H1 (cell line): ENCODE measurements around the gene OLFML2B. TPM values are rescaled to one million over a fixed set of nuclear protein-coding genes. Genes with fewer than 3 reads are reported as not detected.

ENCODE experiments used
- CTCF ChIA-PET: fragments of 300-600 bp; sonication (Branson Sonifier 250); formaldehyde crosslinking; loops from one replicate; lab custom pipeline; 2021; ENCODE audit not compliant: partially characterized antibody; lab: Charles Lee
- POLR2A ChIA-PET: fragments of 300-600 bp; sonication (Branson Sonifier 250); formaldehyde crosslinking; loops from one replicate; lab custom pipeline; 2021; ENCODE audit warnings: inconsistent platforms; ENCODE audit not compliant: partially characterized antibody; lab: Charles Lee
- DNase-seq, 2 experiments: peaks; one replicate each; pipeline versions ENCODE4 v3.0.0 to v3.0.0-alpha.2; 2010 to 2022; ENCODE audit warnings: low spot score in 2 of 2, low read depth in 1 of 2, mixed read lengths in 1 of 2
- FAIRE-seq: peaks from 2 replicates; lab custom pipeline; 2011; peaks lifted over from hg19 to GRCh38; lab: Jason Lieb, UNC
- H2AFZ ChIP-seq: 2 replicates; pipeline ENCODE4 v1.8.1; 2012; ENCODE audit warnings: low read length, inconsistent platforms
- H2AK5ac ChIP-seq: 2 replicates; pipeline ENCODE4 v1.6.1; 2013; ENCODE audit warnings: low read depth, low read length
- H2BK120ac ChIP-seq: replicated peaks from 2 replicates; pipeline ENCODE3; 2013; ENCODE audit warnings: low read depth, low read length, inconsistent platforms
- H2BK12ac ChIP-seq: 2 replicates; pipeline ENCODE4 v1.6.1; 2013; ENCODE audit warnings: low read depth, low read length
- H2BK15ac ChIP-seq: 2 replicates; pipeline ENCODE4 v1.6.1; 2013; ENCODE audit warnings: low read length
- H2BK20ac ChIP-seq: 2 replicates; pipeline ENCODE4 v1.6.1; 2013; ENCODE audit warnings: low read length
- H2BK5ac ChIP-seq: 2 replicates; pipeline ENCODE4 v1.6.1; 2013; ENCODE audit warnings: low read depth, low read length
- H3K14ac ChIP-seq: 2 replicates; pipeline ENCODE4 v1.6.1; 2013; ENCODE audit warnings: inconsistent platforms; ENCODE audit not compliant: insufficient read length
- H3K18ac ChIP-seq: 2 replicates; pipeline ENCODE4 v1.6.1; 2013; ENCODE audit warnings: low read length; ENCODE audit errors: extremely low read depth
- H3K23ac ChIP-seq: 2 replicates; pipeline ENCODE4 v1.6.1; 2013; ENCODE audit warnings: inconsistent platforms; ENCODE audit not compliant: insufficient read length
- H3K23me2 ChIP-seq: 2 replicates; pipeline ENCODE4 v1.6.1; 2013; ENCODE audit warnings: low read depth, low read length
- H3K27ac ChIP-seq: 2 replicates; pipeline ENCODE4 v1.6.1; 2011; ENCODE audit warnings: low read depth, low read length, inconsistent platforms
- H3K27me3 ChIP-seq, 4 experiments: replicated peaks in 1 of 4; 1 replicate in 1 of 4; 2 replicates in 3 of 4; pipeline versions ENCODE4 v1.6.1 to v1.8.1; 2011 to 2013; ENCODE audit warnings: low read length in 3 of 4, mild to moderate bottlenecking in 3 of 4, inconsistent platforms in 2 of 4, mixed read lengths in 2 of 4, moderate library complexity in 1 of 4; ENCODE audit not compliant: control insufficient read depth in 3 of 4, insufficient read depth in 3 of 4; ENCODE audit errors: extremely low read depth in 1 of 4
- H3K36me3 ChIP-seq, 4 experiments: 2 replicates each; pipeline versions ENCODE4 v1.6.1 to v1.8.1; 2011 to 2013; ENCODE audit warnings: mild to moderate bottlenecking in 4 of 4, low read length in 3 of 4, moderate library complexity in 2 of 4, control low read depth in 1 of 4, inconsistent platforms in 1 of 4; ENCODE audit not compliant: insufficient read depth in 4 of 4, control insufficient read depth in 2 of 4
- H3K4ac ChIP-seq: replicated peaks from 2 replicates; pipeline ENCODE3; 2013; ENCODE audit warnings: low read length, low read depth, mixed read lengths, inconsistent platforms; ENCODE audit not compliant: insufficient read length
- H3K4me1 ChIP-seq, 4 experiments: replicated peaks in 1 of 4; 1 replicate in 1 of 4; 2 replicates in 3 of 4; pipeline versions ENCODE4 v1.6.1 to v1.8.1; 2011 to 2013; ENCODE audit warnings: low read length in 3 of 4, inconsistent platforms in 2 of 4, mixed read lengths in 1 of 4; ENCODE audit not compliant: insufficient read depth in 4 of 4, control insufficient read depth in 3 of 4
- H3K4me2 ChIP-seq, 2 experiments: 2 replicates each; pipeline versions ENCODE4 v1.6.1 to v1.8.1; 2011 to 2013; ENCODE audit warnings: low read depth in 2 of 2, low read length in 2 of 2, control low read depth in 1 of 2, inconsistent platforms in 1 of 2, mild to moderate bottlenecking in 1 of 2; ENCODE audit not compliant: insufficient read depth in 1 of 2
- H3K4me3 ChIP-seq, 4 experiments: fragments of 200-600, 300-600 bp in 1 of 4; sonication (generic), shearing (Covaris generic), sonication (Bioruptor Twin) in 1 of 4; 2 replicates each; pipeline versions ENCODE4 v1.5.1 to v1.8.1; 2011 to 2016; ENCODE audit warnings: low read length in 4 of 4, low read depth in 3 of 4, control low read depth in 2 of 4, inconsistent platforms in 2 of 4, mild to moderate bottlenecking in 2 of 4, mixed read lengths in 1 of 4, moderate library complexity in 1 of 4; ENCODE audit not compliant: insufficient read depth in 2 of 4; ENCODE audit errors: extremely low read depth in 1 of 4
- H3K56ac ChIP-seq: replicated peaks from 2 replicates; pipeline ENCODE3; 2013; ENCODE audit warnings: low read depth, mild to moderate bottlenecking, mixed read lengths, low read length, inconsistent platforms; ENCODE audit not compliant: insufficient read length
- H3K79me1 ChIP-seq: 2 replicates; pipeline ENCODE4 v1.6.1; 2013; ENCODE audit warnings: low read depth, low read length, control low read depth
- H3K79me2 ChIP-seq, 2 experiments: 2 replicates each; pipeline versions ENCODE4 v1.6.1 to v1.8.1; 2012 to 2013; ENCODE audit warnings: low read length in 2 of 2, mild to moderate bottlenecking in 2 of 2, inconsistent platforms in 1 of 2; ENCODE audit not compliant: insufficient read depth in 2 of 2, control insufficient read depth in 1 of 2
- H3K9ac ChIP-seq, 4 experiments: replicated peaks in 1 of 4; 1 replicate in 1 of 4; 2 replicates in 3 of 4; pipeline versions ENCODE4 v1.6.1 to v1.8.1; 2011 to 2013; ENCODE audit warnings: low read depth in 3 of 4, low read length in 3 of 4, control low read depth in 2 of 4, mild to moderate bottlenecking in 2 of 4, moderate library complexity in 2 of 4, inconsistent platforms in 1 of 4; ENCODE audit errors: extremely low read depth in 1 of 4
- H3K9me3 ChIP-seq, 2 experiments: 2 replicates each; pipeline versions ENCODE4 v1.6.1 to v1.8.1; 2012 to 2013; ENCODE audit warnings: mild to moderate bottlenecking in 2 of 2, moderate library complexity in 2 of 2, control low read depth in 1 of 2, inconsistent platforms in 1 of 2, low read depth in 1 of 2, low read length in 1 of 2, mixed read lengths in 1 of 2; ENCODE audit not compliant: insufficient read depth in 2 of 2
- H4K20me1 ChIP-seq, 2 experiments: replicated peaks in 1 of 2; 2 replicates each; pipeline versions ENCODE3 to v1.8.1; 2011 to 2013; ENCODE audit warnings: inconsistent platforms in 2 of 2, low read length in 2 of 2, mild to moderate bottlenecking in 1 of 2; ENCODE audit not compliant: insufficient read depth in 2 of 2, control insufficient read depth in 1 of 2
- H4K5ac ChIP-seq: 2 replicates; pipeline ENCODE4 v1.6.1; 2013; ENCODE audit warnings: low read length, low read depth, mixed read lengths, inconsistent platforms; ENCODE audit not compliant: insufficient read length
- H4K8ac ChIP-seq: 2 replicates; pipeline ENCODE4 v1.8.0; 2013; ENCODE audit warnings: mild to moderate bottlenecking, moderate library complexity, low read length, inconsistent platforms; ENCODE audit not compliant: insufficient read depth; ENCODE audit errors: extremely low read depth
- H4K91ac ChIP-seq: replicated peaks from 2 replicates; pipeline ENCODE3; 2013; ENCODE audit warnings: low read length, mixed read lengths, inconsistent platforms; ENCODE audit not compliant: insufficient read length
- BACH1 ChIP-seq: IDR thresholded peaks from 2 replicates; pipeline ENCODE4 v1.6.1; 2012; ENCODE audit warnings: low read length, improper control_type of control experiment
- BRCA1 ChIP-seq: IDR thresholded peaks from 2 replicates; pipeline ENCODE4 v1.6.1; 2012; ENCODE audit warnings: low read depth, low read length, improper control_type of control experiment
- CEBPB ChIP-seq: IDR thresholded peaks from 2 replicates; pipeline ENCODE4 v1.6.1; 2012; ENCODE audit warnings: low read depth, low read length
- FOSL1 ChIP-seq: IDR thresholded peaks from 2 replicates; pipeline ENCODE4 v1.6.1; 2011; ENCODE audit warnings: mild to moderate bottlenecking, low read depth, low read length, moderate library complexity; ENCODE audit not compliant: insufficient read depth
- HDAC2 ChIP-seq, 2 experiments: fragments of 300-600 bp in 1 of 2; sonication (generic) in 1 of 2; IDR thresholded peaks; 2 replicates each; pipeline ENCODE4 v1.6.1; 2011 to 2012; ENCODE audit warnings: low read depth in 2 of 2, low read length in 2 of 2, mild to moderate bottlenecking in 2 of 2, moderate library complexity in 2 of 2, borderline replicate concordance in 1 of 2, inconsistent platforms in 1 of 2
- HDAC6 ChIP-seq: IDR thresholded peaks from one replicate; pipeline ENCODE4 v1.7.1; 2012; ENCODE audit warnings: low read depth, mild to moderate bottlenecking, inconsistent platforms, low read length, moderate library complexity
- KDM1A ChIP-seq: fragments of 200-600, 300-600 bp; sonication (generic); IDR thresholded peaks from 2 replicates; pipeline ENCODE4 v1.7.1; 2016; ENCODE audit warnings: mild to moderate bottlenecking, low read length, borderline replicate concordance
- NRF1 ChIP-seq: IDR thresholded peaks from 2 replicates; pipeline ENCODE4 v1.6.1; 2011; ENCODE audit warnings: mild to moderate bottlenecking, low read depth, low read length, improper control_type of control experiment
- SAP30 ChIP-seq: fragments of 300-600 bp; sonication (generic); IDR thresholded peaks from 2 replicates; pipeline ENCODE4 v1.7.1; 2012; ENCODE audit warnings: low read length, moderate library complexity, mild to moderate bottlenecking, inconsistent platforms; ENCODE audit not compliant: insufficient read depth, insufficient replicate concordance
- polyA plus RNA-seq, 7 experiments: library from polyadenylated mRNA; depleted of rRNA in 3 of 7; stranded (reverse) in 5 of 7; unstranded in 2 of 7; fragments of >200 nt in 5 of 7; fragments of 200-250 nt in 2 of 7; gene quantifications; 1 replicate in 5 of 7; 2 replicates in 1 of 7; 4 replicates in 1 of 7; pipeline versions ENCODE4 v1.2.1 to v1.2.3, GENCODE V29; 2011 to 2013; ENCODE audit warnings: missing spikeins in 2 of 7, mixed read lengths in 2 of 7
- total RNA-seq: library from RNA; stranded (reverse); fragmentation: NEBNext Ultra II Directional; extraction: Animal tissue kit (Norgen Biotek cat#: 25700); gene quantifications from 2 replicates; pipeline ENCODE4 v1.2.1, GENCODE V29; 2021
- TF ChIP-seq, protein P1 (sequence below), 3 experiments: IDR thresholded peaks; 1 replicate in 2 of 3; 2 replicates in 1 of 3; pipeline versions ENCODE4 v1.5.1 to v1.6.1; 2011; ENCODE audit warnings: low read length in 3 of 3, mild to moderate bottlenecking in 3 of 3, inconsistent platforms in 2 of 3, low read depth in 1 of 3, moderate library complexity in 1 of 3; ENCODE audit not compliant: insufficient read depth in 1 of 3; ENCODE audit errors: control extremely low read depth in 1 of 3

OLFML2B gene
- total and polyA plus RNA-seq, 2 of the 8 experiments (the other 6 are each of a cell fraction or from before 2014, with no cell fraction given): 6.5 to 10.4 TPM

DNA sequence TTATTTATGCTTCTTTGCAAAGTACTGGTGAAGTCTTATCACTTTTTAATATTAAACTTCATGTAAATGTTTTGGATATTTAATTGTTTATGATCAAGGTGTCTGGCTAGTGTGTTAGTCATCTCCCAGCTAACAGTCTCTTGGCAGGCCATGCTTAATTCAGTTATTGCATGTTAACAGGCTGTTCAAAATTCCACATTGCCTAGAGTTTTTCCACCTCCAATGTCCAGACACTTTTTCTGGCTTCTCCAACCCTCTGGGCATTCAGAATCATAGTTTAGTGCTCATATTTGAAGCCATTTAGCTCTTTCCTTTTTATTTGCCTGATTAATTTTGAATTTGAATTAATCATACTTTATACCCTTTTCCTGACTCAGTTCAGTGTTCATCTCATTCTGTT is 69.2 kb downstream of the OLFML2B start:
- H4K91ac ChIP-seq: no peak overlapping the region
- no peak overlapping the region for H3K4me3 ChIP-seq
- H2BK120ac ChIP-seq: no peak overlapping the region
- H2BK5ac ChIP-seq: no peak overlapping the region
- H4K8ac ChIP-seq: no peak overlapping the region
- H3K27me3 ChIP-seq: no peaks in the 10 kb centered on the region
- H3K9ac ChIP-seq: no peak overlapping the region
- H2AFZ ChIP-seq: no peak overlapping the region
- H3K27ac ChIP-seq: no peak overlapping the region
- H3K79me1 ChIP-seq: no peaks in the 10 kb centered on the region
- ChIA-PET CTCF (interaction anchor here (1.2 to 1.8 kb wide), 4 partner anchors 10 to 162 kb away, joined by 3 to 6 read pairs (median 4); no protein-coding TSS in a partner anchor), POLR2A (interaction anchor here (1.2 kb wide), 1 partner anchor 14 kb away, joined by 3 read pairs; no protein-coding TSS in a partner anchor)
- no peak for FAIRE-seq
- H4K20me1 ChIP-seq: no peaks in the 10 kb centered on the region
- H3K18ac ChIP-seq: no peak overlapping the region
- H3K4ac ChIP-seq: no peak overlapping the region
- no peaks in the 10 kb centered on the region for H3K36me3 ChIP-seq
- no peak overlapping the region for H4K5ac ChIP-seq
- H3K14ac ChIP-seq: no peak overlapping the region
- no peaks in the 10 kb centered on the region for H3K4me1 ChIP-seq
- H2BK12ac ChIP-seq: no peak overlapping the region
- no peak overlapping the region for H2BK15ac ChIP-seq
- no peaks in the 10 kb centered on the region for H3K79me2 ChIP-seq
- no peak overlapping the region for H2AK5ac ChIP-seq
- H3K9me3 ChIP-seq: no peaks in the 10 kb centered on the region
- no peak overlapping the region for H3K56ac ChIP-seq
- no peak overlapping the region for H3K4me2 ChIP-seq
- no peak overlapping the region for H2BK20ac ChIP-seq
- no peak for DNase-seq
- H3K23ac ChIP-seq: no peak overlapping the region
- no peaks in the 10 kb centered on the region for H3K23me2 ChIP-seq
- TF ChIP-seq KDM1A: no peak
- no peak for TF ChIP-seq HDAC2 (IDR thresholded peaks at IDR 0.05; ENCODE audit: borderline replicate concordance in 1 of 2, low read depth in 2 of 2, low read length in 2 of 2)
- no peak for TF ChIP-seq FOSL1
- TF ChIP-seq BACH1: no peak
- TF ChIP-seq, protein P1, sequence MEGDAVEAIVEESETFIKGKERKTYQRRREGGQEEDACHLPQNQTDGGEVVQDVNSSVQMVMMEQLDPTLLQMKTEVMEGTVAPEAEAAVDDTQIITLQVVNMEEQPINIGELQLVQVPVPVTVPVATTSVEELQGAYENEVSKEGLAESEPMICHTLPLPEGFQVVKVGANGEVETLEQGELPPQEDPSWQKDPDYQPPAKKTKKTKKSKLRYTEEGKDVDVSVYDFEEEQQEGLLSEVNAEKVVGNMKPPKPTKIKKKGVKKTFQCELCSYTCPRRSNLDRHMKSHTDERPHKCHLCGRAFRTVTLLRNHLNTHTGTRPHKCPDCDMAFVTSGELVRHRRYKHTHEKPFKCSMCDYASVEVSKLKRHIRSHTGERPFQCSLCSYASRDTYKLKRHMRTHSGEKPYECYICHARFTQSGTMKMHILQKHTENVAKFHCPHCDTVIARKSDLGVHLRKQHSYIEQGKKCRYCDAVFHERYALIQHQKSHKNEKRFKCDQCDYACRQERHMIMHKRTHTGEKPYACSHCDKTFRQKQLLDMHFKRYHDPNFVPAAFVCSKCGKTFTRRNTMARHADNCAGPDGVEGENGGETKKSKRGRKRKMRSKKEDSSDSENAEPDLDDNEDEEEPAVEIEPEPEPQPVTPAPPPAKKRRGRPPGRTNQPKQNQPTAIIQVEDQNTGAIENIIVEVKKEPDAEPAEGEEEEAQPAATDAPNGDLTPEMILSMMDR (IDR thresholded peaks at IDR 0.05; ENCODE audit: control extremely low read depth in 1 of 3, insufficient read depth in 1 of 3, low read depth in 1 of 3, low read length in 3 of 3): no peak
- TF ChIP-seq NRF1: no peak
- no peak for TF ChIP-seq BRCA1
- no peak for TF ChIP-seq CEBPB
- TF ChIP-seq HDAC6: no peak
- TF ChIP-seq SAP30: no peak
